ACC112 (cell line): ENCODE data around the gene ACTRT3.

Source experiments
- H2AFZ ChIP-seq: fragments of 200-600 bp; sonication (generic); one replicate; pipeline ENCODE4 v1.6.0; 2017; ENCODE audit warnings: antibody characterized with exemption, low read length; ENCODE audit not compliant: unreplicated experiment
- H3K27ac ChIP-seq: fragments of 200-600 bp; sonication (generic); 2 replicates; pipeline ENCODE4 v1.5.1; 2014; ENCODE audit warnings: low read depth, mild to moderate bottlenecking, antibody characterized with exemption, low read length, moderate library complexity
- H3K27me3 ChIP-seq: fragments of 200-600 bp; sonication (generic); 2 replicates; pipeline ENCODE4 v1.6.1; 2014; ENCODE audit warnings: mild to moderate bottlenecking, antibody characterized with exemption, low read length, moderate library complexity, mixed read lengths; ENCODE audit not compliant: insufficient read depth
- H3K36me3 ChIP-seq: fragments of 200-600 bp; sonication (generic); 2 replicates; pipeline ENCODE4 v1.6.1; 2016; ENCODE audit warnings: mild to moderate bottlenecking, antibody characterized with exemption, low read length, moderate library complexity, mixed read lengths; ENCODE audit not compliant: insufficient read depth
- H3K4me1 ChIP-seq: fragments of 200-600 bp; sonication (generic); one replicate; pipeline ENCODE4 v1.6.1; 2016; ENCODE audit warnings: low read length, mixed read lengths; ENCODE audit not compliant: insufficient read depth, unreplicated experiment, control insufficient read depth
- H3K4me3 ChIP-seq: fragments of 200-600 bp; sonication (generic); 2 replicates; pipeline ENCODE4 v1.5.1; 2014; ENCODE audit warnings: mild to moderate bottlenecking, low read depth, low read length
- H3K79me2 ChIP-seq: fragments of 200-600 bp; sonication (generic); one replicate; pipeline ENCODE4 v1.6.0; 2016; ENCODE audit warnings: low read length; ENCODE audit not compliant: control insufficient read depth, unreplicated experiment, insufficient read depth

The ACTRT3 gene

GRCh38 chr3:169769287-169770181, at the start of gene ACTRT3:
Gene ACTRT3, minus strand, starts transcription at chr3:169769561. Its CDS starts 41 bp downstream, at chr3:169769520.
- Histone ChIP-seq H3K27ac (peak within 1 kb of the TSS; percentile 67), H3K27me3 (no peaks in the 10 kb centered on the region), H3K79me2 (peaks cover 9% of the 10 kb centered on the region), H3K4me3 (peak within 1 kb of the TSS; percentile 91), H3K4me1 (peaks cover 6% of the 10 kb centered on the region), H2AFZ (peak within 1 kb of the TSS; percentile 96), H3K36me3 (peaks cover 5% of the 10 kb centered on the region)

GRCh38 chr3:169818316-169818715, 49.0 kb upstream of the ACTRT3 start:
- Histone ChIP-seq H3K27me3 (no peaks in the 10 kb centered on the region), H3K79me2 (no peaks in the 10 kb centered on the region), H3K4me1 (peaks cover 5% of the 10 kb centered on the region), H3K36me3 (no peaks in the 10 kb centered on the region), H2AFZ (peak overlapping the region; percentile 58), H3K27ac (no peak overlapping the region), H3K4me3 (no peak overlapping the region)

GRCh38 chr3:169815590-169816150, 46.3 kb upstream of the ACTRT3 start:
- Histone ChIP-seq H2AFZ (no peak overlapping the region), H3K79me2 (peaks cover 8% of the 10 kb centered on the region), H3K4me3 (no peak overlapping the region), H3K27ac (no peak overlapping the region), H3K27me3 (no peaks in the 10 kb centered on the region), H3K36me3 (no peaks in the 10 kb centered on the region), H3K4me1 (peaks cover 11% of the 10 kb centered on the region)

- H3K27me3 ChIP-seq, result no peaks in the 10 kb centered on the region
- H2AFZ ChIP-seq, result peak overlapping the region; percentile 70
- peaks cover 11% of the 10 kb centered on the region for H3K4me1 ChIP-seq
- H3K79me2 ChIP-seq, result peaks cover 11% of the 10 kb centered on the region
- no peaks in the 10 kb centered on the region for H3K36me3 ChIP-seq
- H3K27ac ChIP-seq, result no peak overlapping the region
- peak overlapping the region; percentile 82 for H3K4me3 ChIP-seq
Observed at GRCh38 chr3:169813757-169814517, 44.6 kb upstream of the ACTRT3 start.

- Histone ChIP-seq H3K27me3 (no peaks in the 10 kb centered on the region), H3K4me1 (peaks cover 11% of the 10 kb centered on the region), H3K4me3 (peak overlapping the region; percentile 82), H3K79me2 (peaks cover 11% of the 10 kb centered on the region), H2AFZ (peak overlapping the region; percentile 70), H3K27ac (peak overlapping the region; percentile 11; the same call in 1 of the 2 replicates), H3K36me3 (no peaks in the 10 kb centered on the region)
Observed at GRCh38 chr3:169813278-169813677, 43.9 kb upstream of the ACTRT3 start.

- Histone ChIP-seq H2AFZ (peak within 1 kb of the TSS; percentile 80), H3K36me3 (no peaks in the 10 kb centered on the region), H3K79me2 (peaks cover 11% of the 10 kb centered on the region), H3K4me3 (peak within 1 kb of the TSS; percentile 82), H3K4me1 (peaks cover 11% of the 10 kb centered on the region), H3K27me3 (no peaks in the 10 kb centered on the region), H3K27ac (peak within 1 kb of the TSS; percentile 76)
Observed at GRCh38 chr3:169812332-169813235, 43.2 kb upstream of the ACTRT3 start, which contains the start of the genes LRRC34 and LRRIQ4. Gene LRRC34, minus strand, starts transcription at chr3:169812904. Its CDS starts 356 bp downstream, at chr3:169812548. Gene LRRIQ4, plus strand, starts transcription at chr3:169812870. Its CDS starts 9,052 bp downstream, at chr3:169821922.

- H3K27ac ChIP-seq, result peak overlapping the region; percentile 76
- H3K27me3 ChIP-seq, result no peaks in the 10 kb centered on the region
- H3K79me2 ChIP-seq, result peaks cover 11% of the 10 kb centered on the region
- H2AFZ ChIP-seq, result peak overlapping the region; percentile 80
- peak overlapping the region; percentile 82 for H3K4me3 ChIP-seq
- peaks cover 11% of the 10 kb centered on the region for H3K4me1 ChIP-seq
- no peaks in the 10 kb centered on the region for H3K36me3 ChIP-seq
Observed at GRCh38 chr3:169811631-169812331, 42.4 kb upstream of the ACTRT3 start.

GRCh38 chr3:169809230-169809795, 40.0 kb upstream of the ACTRT3 start:
- H3K4me3 ChIP-seq, result no peak overlapping the region
- H2AFZ ChIP-seq, result no peak overlapping the region
- H3K27me3 ChIP-seq, result no peaks in the 10 kb centered on the region
- no peak overlapping the region for H3K27ac ChIP-seq
- peaks cover 11% of the 10 kb centered on the region for H3K4me1 ChIP-seq
- no peaks in the 10 kb centered on the region for H3K36me3 ChIP-seq
- H3K79me2 ChIP-seq, result peaks cover 11% of the 10 kb centered on the region

GRCh38 chr3:169804681-169805080, 35.3 kb upstream of the ACTRT3 start:
- Histone ChIP-seq H3K79me2 (no peaks in the 10 kb centered on the region), H3K36me3 (0 out of 2 replicates have a peak, but pooled peaks cover 7% of the 10 kb centered on the region), H3K4me3 (no peak overlapping the region), H2AFZ (no peak overlapping the region), H3K4me1 (no peaks in the 10 kb centered on the region), H3K27ac (no peak overlapping the region), H3K27me3 (no peaks in the 10 kb centered on the region)
